ENCODE measurements around the gene STXBP2.

Gene STXBP2

DNA sequence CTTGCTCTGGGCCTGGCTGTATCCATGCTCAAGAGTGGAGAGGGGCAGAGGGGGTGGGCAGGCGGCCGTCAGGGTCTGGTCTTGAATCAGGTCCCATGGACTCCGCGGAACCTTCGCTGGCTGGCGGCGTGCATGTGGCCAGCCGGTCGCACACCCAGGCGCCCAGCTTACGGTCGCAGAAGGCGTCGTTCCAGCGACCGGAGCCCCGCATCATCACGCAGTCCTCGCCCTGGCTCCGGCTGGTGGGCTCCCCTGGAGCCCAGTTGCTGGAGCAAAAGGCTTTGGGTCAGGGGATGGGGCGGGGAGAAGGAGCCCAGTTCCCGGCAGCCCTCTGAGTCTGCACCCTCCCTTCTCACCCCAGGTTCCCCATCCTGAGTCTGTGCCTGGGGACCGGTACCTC, 52.3 kb downstream of the STXBP2 start:
- no peak overlapping the region for H3K4me3 ChIP-seq (IDR thresholded peaks at IDR 0.05; ENCODE audit: insufficient read depth, low read depth, low read length)
- no peaks in the 10 kb centered on the region for H3K79me2 ChIP-seq (ENCODE audit: insufficient read depth, low read depth)
- no peaks in the 10 kb centered on the region for H3K36me3 ChIP-seq (ENCODE audit: insufficient read depth)
- TF ChIP-seq, protein P1, sequence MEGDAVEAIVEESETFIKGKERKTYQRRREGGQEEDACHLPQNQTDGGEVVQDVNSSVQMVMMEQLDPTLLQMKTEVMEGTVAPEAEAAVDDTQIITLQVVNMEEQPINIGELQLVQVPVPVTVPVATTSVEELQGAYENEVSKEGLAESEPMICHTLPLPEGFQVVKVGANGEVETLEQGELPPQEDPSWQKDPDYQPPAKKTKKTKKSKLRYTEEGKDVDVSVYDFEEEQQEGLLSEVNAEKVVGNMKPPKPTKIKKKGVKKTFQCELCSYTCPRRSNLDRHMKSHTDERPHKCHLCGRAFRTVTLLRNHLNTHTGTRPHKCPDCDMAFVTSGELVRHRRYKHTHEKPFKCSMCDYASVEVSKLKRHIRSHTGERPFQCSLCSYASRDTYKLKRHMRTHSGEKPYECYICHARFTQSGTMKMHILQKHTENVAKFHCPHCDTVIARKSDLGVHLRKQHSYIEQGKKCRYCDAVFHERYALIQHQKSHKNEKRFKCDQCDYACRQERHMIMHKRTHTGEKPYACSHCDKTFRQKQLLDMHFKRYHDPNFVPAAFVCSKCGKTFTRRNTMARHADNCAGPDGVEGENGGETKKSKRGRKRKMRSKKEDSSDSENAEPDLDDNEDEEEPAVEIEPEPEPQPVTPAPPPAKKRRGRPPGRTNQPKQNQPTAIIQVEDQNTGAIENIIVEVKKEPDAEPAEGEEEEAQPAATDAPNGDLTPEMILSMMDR (conservative IDR thresholded peaks at IDR 0.05; ENCODE audit: low read depth, low read length), result no peak
- H3K4me1 ChIP-seq (ENCODE audit: low read depth, poor library complexity, severe bottlenecking), result no peaks in the 10 kb centered on the region
- peaks cover 11% of the 10 kb centered on the region; the same call in 1 of the 2 replicates for H3K27me3 ChIP-seq (ENCODE audit: insufficient read depth, low read depth)
- H3K4me2 ChIP-seq, result no peak overlapping the region
- no peak overlapping the region for H3K9ac ChIP-seq
- no peaks in the 10 kb centered on the region for H4K20me1 ChIP-seq (ENCODE audit: insufficient read depth)
- no peak overlapping the region for H2AFZ ChIP-seq (ENCODE audit: low read depth)
- H3K27ac ChIP-seq, result no peak overlapping the region

DNA sequence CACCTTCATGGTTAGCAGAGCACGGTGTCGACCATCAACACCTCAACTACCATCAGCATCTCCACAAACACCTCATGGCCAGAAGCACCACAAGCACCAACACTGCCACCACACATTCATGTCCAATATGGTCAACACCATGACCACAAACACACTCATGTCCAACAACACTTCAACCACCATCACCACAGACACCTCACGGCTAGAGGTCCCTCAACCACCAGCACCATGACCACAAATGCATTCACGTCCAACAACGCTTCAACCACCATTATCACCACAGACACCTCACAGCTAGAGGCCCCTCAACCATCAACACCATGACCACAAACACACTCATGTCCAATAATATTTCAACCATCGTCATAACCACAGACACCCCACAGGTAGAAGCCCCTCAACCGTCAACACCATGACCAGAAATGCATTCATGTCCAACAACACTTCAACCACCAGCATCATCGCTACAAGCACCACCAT, 53.9 kb downstream of the STXBP2 start:
- Histone ChIP-seq H3K4me2 (no peak overlapping the region), H4K20me1 (ENCODE audit: insufficient read depth) (no peaks in the 10 kb centered on the region), H3K9ac (no peak overlapping the region), H3K27me3 (ENCODE audit: insufficient read depth, low read depth) (peaks cover 26% of the 10 kb centered on the region; the same call in 1 of the 2 replicates), H2AFZ (ENCODE audit: low read depth) (no peak overlapping the region), H3K79me2 (ENCODE audit: insufficient read depth, low read depth) (no peaks in the 10 kb centered on the region), H3K4me1 (ENCODE audit: low read depth, poor library complexity, severe bottlenecking) (no peaks in the 10 kb centered on the region), H3K27ac (no peak overlapping the region), H3K36me3 (ENCODE audit: insufficient read depth) (no peaks in the 10 kb centered on the region), H3K4me3 (IDR thresholded peaks at IDR 0.05; ENCODE audit: insufficient read depth, low read depth, low read length) (no peak overlapping the region)
- TF ChIP-seq, protein P1 (conservative IDR thresholded peaks at IDR 0.05; ENCODE audit: low read depth, low read length), result no peak

DNA sequence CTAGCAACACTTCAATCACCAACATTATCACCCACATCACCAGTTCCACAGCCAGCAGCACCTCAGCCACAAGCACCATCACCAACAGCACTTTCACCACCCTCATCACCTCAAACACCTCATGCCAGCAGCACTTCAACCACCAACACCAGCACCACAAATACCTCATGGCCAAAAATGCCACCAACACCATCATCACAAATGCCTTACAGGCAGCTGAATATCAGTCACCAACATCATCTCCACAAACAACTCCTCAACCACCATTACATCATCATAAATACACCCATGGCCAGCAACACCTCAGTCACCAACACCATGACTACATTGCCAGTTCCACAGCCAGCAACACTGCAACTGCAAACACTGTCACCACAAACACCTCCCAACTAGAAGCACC, 54.6 kb downstream of the STXBP2 start:
- Histone ChIP-seq H3K79me2 (ENCODE audit: insufficient read depth, low read depth) (no peaks in the 10 kb centered on the region), H2AFZ (ENCODE audit: low read depth) (no peak overlapping the region), H3K4me3 (IDR thresholded peaks at IDR 0.05; ENCODE audit: insufficient read depth, low read depth, low read length) (no peak overlapping the region), H4K20me1 (ENCODE audit: insufficient read depth) (no peaks in the 10 kb centered on the region), H3K36me3 (ENCODE audit: insufficient read depth) (no peaks in the 10 kb centered on the region), H3K4me2 (no peak overlapping the region), H3K4me1 (ENCODE audit: low read depth, poor library complexity, severe bottlenecking) (no peaks in the 10 kb centered on the region), H3K27ac (no peak overlapping the region), H3K9ac (no peak overlapping the region), H3K27me3 (ENCODE audit: insufficient read depth, low read depth) (peaks cover 26% of the 10 kb centered on the region)
- TF ChIP-seq, protein P1 (conservative IDR thresholded peaks at IDR 0.05; ENCODE audit: low read depth, low read length), result no peak

DNA sequence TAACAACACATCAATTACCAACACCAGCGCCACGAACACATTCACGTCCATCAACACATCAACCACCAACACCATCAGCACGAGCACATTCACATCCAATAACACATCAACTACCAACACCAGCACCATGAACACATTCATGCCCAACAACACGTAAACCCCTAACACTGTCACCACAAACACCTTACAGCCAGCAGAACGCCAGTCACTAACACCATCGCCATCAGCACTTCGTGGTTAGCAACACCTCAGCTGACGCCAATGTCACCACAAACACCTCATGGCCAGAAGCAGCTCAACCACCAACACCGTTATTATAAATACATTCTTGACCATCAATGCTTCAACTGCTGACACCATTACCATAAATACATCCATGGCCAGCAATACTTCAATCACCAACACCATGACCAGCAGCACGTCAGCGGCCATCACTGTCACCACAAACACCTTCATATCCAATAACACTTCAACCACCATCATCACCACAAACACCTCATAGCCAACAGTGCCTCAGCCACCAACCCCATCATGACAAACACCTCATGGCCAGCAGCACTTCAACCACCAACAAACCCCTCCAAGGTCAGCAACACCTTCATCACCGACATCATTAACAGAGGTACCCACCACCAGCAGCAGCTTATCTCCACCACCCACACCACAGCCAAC, 55.6 kb downstream of the STXBP2 start:
- no peak overlapping the region for H3K4me3 ChIP-seq (IDR thresholded peaks at IDR 0.05; ENCODE audit: insufficient read depth, low read depth, low read length)
- no peak overlapping the region for H3K4me2 ChIP-seq
- H3K9ac ChIP-seq, result no peak overlapping the region
- no peak overlapping the region for H3K27ac ChIP-seq
- TF ChIP-seq, protein P1 (conservative IDR thresholded peaks at IDR 0.05; ENCODE audit: low read depth, low read length), result no peak
- H4K20me1 ChIP-seq (ENCODE audit: insufficient read depth), result no peaks in the 10 kb centered on the region
- no peaks in the 10 kb centered on the region for H3K4me1 ChIP-seq (ENCODE audit: low read depth, poor library complexity, severe bottlenecking)
- no peaks in the 10 kb centered on the region for H3K36me3 ChIP-seq (ENCODE audit: insufficient read depth)
- no peak overlapping the region for H2AFZ ChIP-seq (ENCODE audit: low read depth)
- peaks cover 35% of the 10 kb centered on the region for H3K27me3 ChIP-seq (ENCODE audit: insufficient read depth, low read depth)
- no peaks in the 10 kb centered on the region for H3K79me2 ChIP-seq (ENCODE audit: insufficient read depth, low read depth)

Measured in KMS-11 (cell line).